Skeletal muscle tissue (tissue), 4 donors: ENCODE measurements around the gene LCE2C. TPM values are rescaled to one million over a fixed set of nuclear protein-coding genes. Genes with fewer than 3 reads are reported as not detected.
"Not testable (repeated sequence)": the region's sequence is repeated elsewhere in the genome, so short reads cannot be mapped to it uniquely, and the experiment has no call there.

Source experiments
- H3K27ac ChIP-seq: one replicate; pipeline ENCODE4 v1.7.0; 2013; ENCODE audit warnings: mild to moderate bottlenecking, low read depth, low read length, inconsistent platforms
- H3K27me3 ChIP-seq, 3 donors: one replicate each; pipeline ENCODE4 v1.7.0; 2013; ENCODE audit warnings: low read length in 3 of 3; ENCODE audit not compliant: control insufficient read depth in 3 of 3, insufficient read depth in 3 of 3
- H3K36me3 ChIP-seq, 3 donors: one replicate each; pipeline ENCODE4 v1.7.0; 2013; ENCODE audit warnings: low read length in 3 of 3; ENCODE audit not compliant: control insufficient read depth in 3 of 3, insufficient read depth in 3 of 3
- H3K4me1 ChIP-seq, 3 donors: one replicate each; pipeline ENCODE4 v1.7.0; 2013; ENCODE audit warnings: low read length in 3 of 3, mild to moderate bottlenecking in 3 of 3; ENCODE audit not compliant: control insufficient read depth in 3 of 3, insufficient read depth in 3 of 3
- H3K4me3 ChIP-seq, 3 donors: one replicate each; pipeline ENCODE4 v1.7.0; 2013; ENCODE audit warnings: low read length in 3 of 3
- H3K9ac ChIP-seq, 3 donors: one replicate each; pipeline ENCODE4 v1.7.0; 2013; ENCODE audit warnings: low read length in 3 of 3, mild to moderate bottlenecking in 3 of 3, moderate library complexity in 2 of 3, low read depth in 1 of 3
- H3K9me3 ChIP-seq, 3 donors: one replicate each; pipeline ENCODE4 v1.7.0; 2013; ENCODE audit warnings: low read length in 3 of 3; ENCODE audit not compliant: control insufficient read depth in 3 of 3
- total RNA-seq: library from RNA; depleted of rRNA; stranded (reverse); fragments of >200 nt; gene quantifications from one replicate; pipeline ENCODE4 v1.2.3, GENCODE V29; 2014
- donor health status: Osteomylitis.

The LCE2C gene, protein sequence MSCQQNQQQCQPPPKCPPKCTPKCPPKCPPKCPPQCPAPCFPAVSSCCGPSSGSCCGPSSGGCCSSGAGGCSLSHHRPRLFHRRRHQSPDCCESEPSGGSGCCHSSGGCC
- total RNA-seq: not detected

DNA sequence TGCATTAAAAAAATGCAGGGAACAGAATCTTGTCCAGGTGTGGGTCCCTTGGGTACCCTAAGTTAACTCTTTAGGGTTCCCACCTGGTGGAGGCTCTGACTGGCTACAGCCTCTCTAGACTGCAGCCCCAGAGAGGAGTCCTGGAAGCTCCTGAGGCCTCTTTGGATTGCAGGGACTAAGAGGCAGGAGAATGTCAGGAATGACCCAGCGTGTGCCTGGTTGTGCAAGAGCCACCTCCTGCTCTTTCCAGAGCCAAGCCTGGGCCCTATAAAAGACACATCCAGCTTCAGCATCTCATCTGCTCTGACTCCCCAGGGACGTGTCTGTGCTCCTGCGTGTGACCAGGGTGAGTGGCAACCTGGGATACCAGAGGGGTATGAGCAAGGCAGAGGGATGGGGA lies at the start of gene LCE2C:
Gene LCE2C, plus strand, starts transcription at position 297 of the 400 bp plus-strand sequence. CDS start 737 bp downstream, outside the sequence.
- H3K27ac ChIP-seq, H3K27me3 ChIP-seq, H3K36me3 ChIP-seq, H3K4me3 ChIP-seq, H3K9ac ChIP-seq, H3K9me3 ChIP-seq, H3K4me1 ChIP-seq: not testable (repeated sequence)

DNA sequence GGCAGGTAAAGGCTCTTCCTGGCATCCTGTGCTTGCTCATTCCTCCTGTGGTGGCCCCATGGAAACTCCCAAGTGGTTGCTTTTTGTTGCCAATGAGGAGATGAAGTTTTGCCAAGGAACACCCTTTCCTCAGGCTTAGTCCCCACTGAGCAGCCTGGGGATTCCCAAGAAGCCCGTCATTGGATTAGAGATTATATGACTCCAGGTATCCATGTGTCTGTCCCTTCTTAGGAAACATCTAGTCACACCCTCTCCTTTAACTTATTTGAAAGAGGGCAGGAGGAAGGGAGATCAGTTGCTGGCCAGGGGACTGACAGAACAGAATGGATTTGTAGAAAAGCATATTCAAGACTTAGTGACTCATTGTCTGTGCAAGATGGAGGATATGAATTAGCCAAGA lies 48.3 kb upstream of the LCE2C start:
- Histone ChIP-seq H3K4me3 (no peak overlapping the region), H3K36me3 (no peaks in the 10 kb centered on the region), H3K4me1 (no peaks in the 10 kb centered on the region), H3K9me3 (no peaks in the 10 kb centered on the region), H3K9ac (no peak overlapping the region), H3K27ac (no peak overlapping the region), H3K27me3 (peaks cover 0 to 6% (median 5%) of the 10 kb centered on the region in 3 donors)

DNA sequence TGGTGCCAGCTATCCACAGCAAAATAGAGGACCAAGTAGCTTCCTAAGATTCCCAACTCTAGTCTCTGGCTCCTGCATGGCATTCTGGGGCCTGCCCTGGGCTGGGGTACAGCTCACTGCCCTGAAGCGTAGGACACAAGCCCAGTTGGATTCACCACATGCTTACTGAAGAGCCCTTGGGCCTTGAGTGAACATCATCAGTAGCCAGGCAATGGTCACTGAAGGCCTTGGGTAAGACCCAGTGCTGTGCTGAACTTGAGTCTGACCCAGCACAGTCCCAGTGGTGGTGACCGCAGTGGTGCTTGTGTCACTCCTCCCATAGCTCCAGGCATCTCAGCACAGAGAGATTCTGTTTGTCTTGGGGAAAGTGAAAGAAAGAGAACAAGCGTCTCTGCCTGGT lies 44.5 kb upstream of the LCE2C start:
- no peak overlapping the region for H3K9ac ChIP-seq
- H3K27ac ChIP-seq: no peak overlapping the region
- no peak overlapping the region for H3K4me3 ChIP-seq
- H3K9me3 ChIP-seq: no peaks in the 10 kb centered on the region
- no peaks in the 10 kb centered on the region for H3K36me3 ChIP-seq
- no peaks in the 10 kb centered on the region for H3K27me3 ChIP-seq
- H3K4me1 ChIP-seq: no peaks in the 10 kb centered on the region

DNA sequence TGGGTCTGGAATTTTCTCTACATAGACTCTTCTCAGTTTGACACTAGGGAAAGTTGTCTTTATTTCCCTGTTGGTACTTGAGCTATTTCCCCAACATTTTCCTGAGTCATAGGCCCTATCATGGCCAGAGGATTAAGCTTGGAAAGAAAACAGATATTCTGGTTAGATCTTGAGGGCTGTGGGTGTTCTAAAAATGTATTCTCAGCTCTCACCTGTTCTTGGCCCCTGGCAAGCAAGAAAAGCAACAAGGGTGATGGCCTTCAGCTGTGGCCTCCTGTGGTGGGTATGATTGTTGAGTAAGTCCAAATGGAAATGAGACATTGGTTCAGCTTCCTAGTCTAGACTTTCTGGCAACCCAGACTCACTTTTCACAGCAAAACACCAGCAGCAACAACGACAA lies 34.7 kb upstream of the LCE2C start:
- no peak overlapping the region for H3K9ac ChIP-seq
- H3K36me3 ChIP-seq: no peaks in the 10 kb centered on the region
- H3K4me1 ChIP-seq: no peaks in the 10 kb centered on the region
- no peak overlapping the region for H3K4me3 ChIP-seq
- H3K27ac ChIP-seq: no peak overlapping the region
- no peaks in the 10 kb centered on the region for H3K27me3 ChIP-seq
- peaks cover 0 to 5% (median 3%) of the 10 kb centered on the region in 3 donors for H3K9me3 ChIP-seq

DNA sequence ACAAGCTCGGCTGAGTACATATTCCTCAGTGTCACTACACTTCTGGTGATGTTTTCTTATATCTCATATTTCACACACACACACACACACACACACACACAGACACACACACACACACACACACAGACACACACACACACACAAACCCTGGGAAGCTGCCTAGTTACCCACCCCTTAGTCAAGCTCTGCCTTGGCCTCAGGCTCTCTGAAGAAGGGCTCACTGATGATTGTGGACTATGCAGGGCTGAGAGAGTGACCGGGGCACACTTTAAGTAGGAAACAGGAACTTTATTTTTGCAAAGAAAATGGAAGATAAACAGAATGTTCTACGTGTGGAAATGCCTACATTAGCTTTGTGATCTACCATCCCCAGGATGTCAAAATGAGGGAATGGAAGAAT lies 31.1 kb upstream of the LCE2C start:
- Histone ChIP-seq H3K4me3 (no peak overlapping the region), H3K4me1 (no peaks in the 10 kb centered on the region), H3K9ac (no peak overlapping the region), H3K9me3 (no peaks in the 10 kb centered on the region), H3K36me3 (no peaks in the 10 kb centered on the region), H3K27me3 (no peaks in the 10 kb centered on the region), H3K27ac (no peak overlapping the region)

DNA sequence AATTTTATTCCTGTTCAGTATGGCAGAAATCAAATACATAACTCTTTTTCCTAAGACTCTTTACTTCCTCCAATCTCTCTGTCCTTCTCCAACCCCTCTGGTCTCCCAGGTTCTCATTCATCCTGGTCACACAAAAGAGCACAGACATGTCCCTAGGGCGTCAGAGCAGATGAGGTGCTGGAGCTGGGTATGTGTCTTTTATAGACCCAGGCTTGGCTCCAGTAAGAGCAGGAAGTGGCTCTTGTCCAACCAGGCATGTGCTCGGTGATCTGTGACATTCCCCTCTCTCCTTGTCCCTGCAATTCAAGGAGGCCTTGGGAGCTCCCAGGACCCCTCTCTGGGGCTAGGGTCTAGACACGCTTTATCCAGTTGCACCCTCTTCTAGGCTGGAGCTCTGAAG lies 29.9 kb upstream of the LCE2C start:
- Histone ChIP-seq H3K9ac (no peak overlapping the region), H3K36me3 (no peaks in the 10 kb centered on the region), H3K27ac (no peak overlapping the region), H3K27me3 (no peaks in the 10 kb centered on the region), H3K4me1 (no peaks in the 10 kb centered on the region), H3K4me3 (no peak overlapping the region), H3K9me3 (no peaks in the 10 kb centered on the region)

DNA sequence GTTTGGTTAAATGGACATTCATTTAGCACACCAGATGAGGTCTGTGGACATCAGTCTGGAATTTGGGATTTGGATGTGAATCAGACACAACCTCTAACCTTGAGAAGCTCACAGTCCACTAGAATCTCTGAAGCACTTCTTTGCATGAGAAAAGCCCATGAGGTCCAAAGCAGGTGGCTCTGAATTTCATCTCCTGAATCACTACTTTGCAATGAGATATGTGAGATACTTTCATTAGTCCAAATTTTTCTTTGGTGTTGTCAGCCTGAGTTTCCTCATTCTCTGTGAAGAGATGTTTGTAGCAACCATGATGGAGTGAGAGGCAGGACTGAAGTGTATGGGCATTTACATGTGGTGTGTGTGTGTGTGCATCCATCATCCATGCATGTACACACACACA lies 28.4 kb upstream of the LCE2C start:
- Histone ChIP-seq H3K9ac (no peak overlapping the region), H3K36me3 (no peaks in the 10 kb centered on the region), H3K27me3 (no peaks in the 10 kb centered on the region), H3K4me3 (no peak overlapping the region), H3K4me1 (no peaks in the 10 kb centered on the region), H3K9me3 (no peaks in the 10 kb centered on the region), H3K27ac (no peak overlapping the region)

DNA sequence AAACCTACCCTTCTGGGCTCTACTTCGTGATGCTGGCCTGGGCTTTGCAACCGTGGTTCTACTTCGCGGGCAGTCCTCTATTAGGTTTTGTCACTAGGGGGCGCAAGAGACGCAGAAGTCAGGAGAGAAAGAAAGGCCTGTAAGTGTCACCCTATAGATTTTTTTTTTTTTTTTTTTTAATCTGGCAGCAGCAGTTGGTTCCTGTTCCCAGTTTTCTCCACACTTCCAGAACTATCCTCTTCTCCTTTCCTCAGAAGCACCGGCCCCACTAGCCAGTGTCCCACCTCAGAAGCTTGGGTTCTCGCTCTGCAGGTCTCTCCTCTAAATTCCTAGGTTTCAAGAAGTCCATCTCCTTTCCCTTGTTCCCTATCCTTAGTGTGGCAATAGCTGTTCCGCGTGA lies 21.0 kb upstream of the LCE2C start:
- Histone ChIP-seq H3K36me3 (no peaks in the 10 kb centered on the region), H3K4me1 (no peaks in the 10 kb centered on the region), H3K9me3 (no peaks in the 10 kb centered on the region), H3K9ac (no peak overlapping the region), H3K27ac (no peak overlapping the region), H3K27me3 (no peaks in the 10 kb centered on the region), H3K4me3 (no peak overlapping the region)

DNA sequence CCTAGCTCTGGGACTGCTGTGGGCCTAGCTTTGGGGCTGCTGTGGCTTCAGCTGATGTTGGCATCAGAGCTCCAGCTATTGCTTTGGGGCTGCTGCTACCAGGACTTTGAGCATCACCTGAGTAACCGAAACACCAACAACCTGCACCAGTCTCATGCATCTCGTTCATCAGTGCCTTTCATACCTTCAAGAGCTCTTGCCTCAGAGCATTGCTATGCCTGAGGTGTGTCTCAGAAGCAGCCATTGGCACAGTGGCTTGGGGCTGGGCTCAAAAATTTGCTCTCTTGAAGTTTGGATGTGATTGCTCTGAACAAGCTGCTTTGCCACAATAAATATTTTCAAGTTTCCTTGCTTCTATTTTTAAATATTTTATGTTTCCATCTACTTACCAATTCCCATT lies 18.6 kb upstream of the LCE2C start:
- Histone ChIP-seq H3K9ac (no peak overlapping the region), H3K4me3 (no peak overlapping the region), H3K4me1 (no peaks in the 10 kb centered on the region), H3K27ac (no peak overlapping the region), H3K27me3 (no peaks in the 10 kb centered on the region), H3K36me3 (no peaks in the 10 kb centered on the region), H3K9me3 (no peaks in the 10 kb centered on the region)

DNA sequence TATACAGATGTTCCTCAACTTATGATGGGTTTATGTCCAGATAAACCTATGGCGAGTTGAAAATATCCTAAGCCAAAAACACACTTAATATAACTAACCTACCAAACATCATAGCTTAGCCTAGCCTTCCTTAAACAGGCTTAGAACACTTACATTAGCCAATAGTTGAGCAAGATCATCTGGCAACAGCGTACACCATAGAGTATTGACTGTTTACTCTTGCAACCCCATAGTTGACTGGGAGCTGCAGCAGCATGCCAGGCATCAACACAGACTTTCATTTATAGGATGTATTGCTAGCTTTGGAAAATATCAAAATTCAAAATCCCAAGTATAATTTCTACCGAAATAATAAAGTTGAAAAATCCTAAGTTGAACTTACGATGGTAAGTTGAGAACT lies 17.4 kb upstream of the LCE2C start:
- Histone ChIP-seq H3K9ac (no peak overlapping the region), H3K27ac (no peak overlapping the region)

DNA sequence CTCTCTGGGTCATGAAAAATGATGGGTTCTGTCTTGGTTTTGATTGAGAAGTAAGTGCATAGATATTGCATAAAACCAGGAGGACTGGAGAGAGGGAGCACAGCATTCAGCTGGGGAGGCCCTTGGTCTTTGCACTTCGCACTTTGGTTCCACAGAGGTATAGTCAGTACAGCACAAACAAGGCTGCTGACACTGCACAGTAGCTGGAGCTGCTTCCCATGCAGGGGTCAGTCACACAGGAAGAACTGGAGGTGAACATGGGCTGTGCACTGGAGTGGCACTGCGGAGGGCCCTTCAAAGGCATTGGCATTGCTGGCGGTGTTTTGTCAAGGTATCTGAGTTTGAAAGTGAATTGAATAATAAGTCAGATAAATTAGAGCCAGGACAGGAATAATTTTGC lies 16.4 kb upstream of the LCE2C start:
- H3K4me3 ChIP-seq: no peak overlapping the region
- no peak overlapping the region for H3K9ac ChIP-seq
- no peaks in the 10 kb centered on the region for H3K36me3 ChIP-seq
- no peaks in the 10 kb centered on the region for H3K9me3 ChIP-seq
- no peaks in the 10 kb centered on the region for H3K4me1 ChIP-seq
- H3K27ac ChIP-seq: no peak overlapping the region
- peaks cover 0 to 3% (median 0%) of the 10 kb centered on the region in 3 donors for H3K27me3 ChIP-seq

More for the DNA sequence above, 17.4 kb upstream of the LCE2C start:
- Histone ChIP-seq H3K27me3 (no peaks in the 10 kb centered on the region), H3K4me3 (no peak overlapping the region), H3K36me3 (no peaks in the 10 kb centered on the region), H3K4me1 (no peaks in the 10 kb centered on the region), H3K9me3 (no peaks in the 10 kb centered on the region)
